ENCODE data around the gene EDEM2.
"Not testable (repeated sequence)": the region's sequence is repeated elsewhere in the genome, so short reads cannot be mapped to it uniquely, and the experiment has no call there.

The EDEM2 gene

DNA sequence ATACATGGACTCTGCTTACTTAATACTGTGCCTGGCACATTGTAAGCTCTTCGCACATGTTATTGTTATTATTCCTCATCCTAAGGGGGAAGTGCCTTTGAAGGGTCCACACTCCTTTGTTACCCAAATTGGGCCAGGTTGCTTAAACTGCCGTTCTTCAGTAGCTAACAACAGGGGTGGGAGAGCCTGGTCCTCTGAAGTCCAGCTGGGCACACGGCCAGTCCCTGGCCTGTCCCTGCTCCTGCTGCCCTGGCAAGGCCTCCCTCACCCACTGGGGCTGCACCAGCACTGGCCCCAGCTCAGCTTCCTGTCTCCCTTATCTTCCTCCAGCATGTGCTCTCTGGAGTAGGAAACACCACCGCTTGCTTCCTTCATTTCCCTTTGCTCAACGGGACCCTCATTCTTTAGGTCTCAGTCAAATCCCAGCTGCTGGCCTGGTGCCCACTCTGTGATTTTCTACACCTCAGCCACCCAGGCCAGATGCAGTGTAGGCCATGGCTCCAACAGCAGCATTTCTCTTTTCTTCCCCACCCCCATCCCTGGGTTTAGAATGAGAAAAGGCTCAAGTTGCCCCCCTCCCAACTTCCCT lies 19.2 kb upstream of the EDEM2 start:
- no peak for DNase-seq (ENCODE audit: low spot score)
- TF ChIP-seq, protein P1, sequence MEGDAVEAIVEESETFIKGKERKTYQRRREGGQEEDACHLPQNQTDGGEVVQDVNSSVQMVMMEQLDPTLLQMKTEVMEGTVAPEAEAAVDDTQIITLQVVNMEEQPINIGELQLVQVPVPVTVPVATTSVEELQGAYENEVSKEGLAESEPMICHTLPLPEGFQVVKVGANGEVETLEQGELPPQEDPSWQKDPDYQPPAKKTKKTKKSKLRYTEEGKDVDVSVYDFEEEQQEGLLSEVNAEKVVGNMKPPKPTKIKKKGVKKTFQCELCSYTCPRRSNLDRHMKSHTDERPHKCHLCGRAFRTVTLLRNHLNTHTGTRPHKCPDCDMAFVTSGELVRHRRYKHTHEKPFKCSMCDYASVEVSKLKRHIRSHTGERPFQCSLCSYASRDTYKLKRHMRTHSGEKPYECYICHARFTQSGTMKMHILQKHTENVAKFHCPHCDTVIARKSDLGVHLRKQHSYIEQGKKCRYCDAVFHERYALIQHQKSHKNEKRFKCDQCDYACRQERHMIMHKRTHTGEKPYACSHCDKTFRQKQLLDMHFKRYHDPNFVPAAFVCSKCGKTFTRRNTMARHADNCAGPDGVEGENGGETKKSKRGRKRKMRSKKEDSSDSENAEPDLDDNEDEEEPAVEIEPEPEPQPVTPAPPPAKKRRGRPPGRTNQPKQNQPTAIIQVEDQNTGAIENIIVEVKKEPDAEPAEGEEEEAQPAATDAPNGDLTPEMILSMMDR (IDR thresholded peaks at IDR 0.05; ENCODE audit: extremely low read depth, missing control alignments): no peak

DNA sequence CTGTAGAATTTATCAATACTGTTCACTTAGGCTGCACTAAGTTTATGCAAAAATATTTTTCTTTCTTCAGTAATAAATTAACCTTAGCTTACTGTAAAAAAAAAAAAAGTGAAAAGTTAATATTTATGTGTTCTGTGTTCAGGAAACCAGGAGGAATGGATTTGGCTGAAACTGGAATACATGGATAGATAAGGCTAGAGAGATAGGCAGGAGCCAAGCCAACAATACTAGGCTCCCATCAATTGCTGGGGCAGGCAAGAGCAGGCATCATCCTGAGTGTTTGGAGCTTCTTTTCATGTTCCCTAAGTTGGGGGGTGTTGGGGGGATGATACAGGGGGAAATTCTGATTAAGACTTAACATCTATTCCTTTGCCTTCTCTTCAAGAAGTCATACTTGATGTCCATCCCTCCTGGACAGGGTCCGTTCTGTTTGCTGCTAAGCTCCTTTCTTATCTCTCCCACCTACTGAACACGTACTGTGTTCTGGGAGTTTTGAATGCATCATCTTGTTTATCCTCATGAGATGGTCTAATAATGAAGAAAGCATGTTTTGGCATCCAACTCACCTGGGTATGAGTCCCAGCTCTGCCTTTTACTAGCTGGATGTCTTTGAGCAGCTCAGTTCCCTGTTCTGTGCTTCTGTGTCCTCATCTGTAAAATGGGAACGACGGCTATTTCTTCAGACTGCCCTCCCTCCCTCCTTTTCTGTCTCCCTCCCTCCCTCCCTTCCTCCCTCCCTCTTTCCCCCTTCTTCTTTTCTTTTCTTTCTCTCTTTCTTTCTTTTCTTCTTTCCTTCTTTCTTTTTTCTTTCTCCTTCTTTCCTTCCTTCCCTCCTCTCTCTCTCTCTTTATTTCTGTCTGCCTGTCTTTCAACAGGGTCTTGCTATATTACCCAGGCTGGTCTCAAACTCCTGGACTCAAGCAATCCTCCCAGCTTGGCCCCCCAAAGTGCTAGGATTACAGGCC lies 18.4 kb upstream of the EDEM2 start:
- TF ChIP-seq, protein P1 (IDR thresholded peaks at IDR 0.05; ENCODE audit: extremely low read depth, missing control alignments): no peak
- DNase-seq (ENCODE audit: low spot score): no peak

DNA sequence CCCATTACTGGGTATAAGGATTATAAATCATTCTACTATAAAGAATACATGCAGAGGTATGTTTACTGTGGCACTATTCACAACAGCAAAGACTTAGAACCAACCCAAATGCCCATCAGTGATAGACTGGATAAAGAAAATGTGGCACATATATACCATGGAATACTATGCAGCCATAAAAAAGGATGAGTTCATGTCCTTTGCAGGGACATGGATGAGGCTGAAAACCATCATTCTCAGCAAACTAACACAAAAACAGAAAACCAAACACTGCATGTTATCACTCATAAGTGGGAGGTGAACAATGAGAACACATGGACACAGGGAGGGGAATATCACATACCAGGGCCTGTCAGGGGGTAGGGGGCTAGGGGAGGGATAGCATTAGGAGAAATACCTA lies 17.4 kb upstream of the EDEM2 start:
- DNase-seq (ENCODE audit: low spot score): not testable (repeated sequence)

DNA sequence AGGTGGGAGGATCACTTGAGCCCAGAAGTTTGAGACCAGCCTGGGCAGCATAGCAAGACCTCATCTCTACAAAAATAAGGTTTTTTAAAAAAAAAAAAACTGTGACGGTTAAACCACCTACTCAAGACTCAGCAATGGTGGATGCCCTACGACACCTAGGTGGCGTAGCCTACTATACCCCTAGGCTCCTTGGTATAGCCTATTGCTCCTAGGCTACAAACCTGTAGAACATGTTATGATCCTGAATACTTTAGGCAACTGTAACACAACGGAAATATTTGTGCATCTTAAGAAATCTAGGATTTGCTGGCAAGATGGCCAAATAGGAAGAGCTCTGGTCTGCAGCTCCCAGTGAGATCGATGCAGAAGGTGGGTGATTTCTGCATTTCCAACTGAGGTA lies 13.2 kb upstream of the EDEM2 start:
- DNase-seq (ENCODE audit: low spot score): not testable (repeated sequence)

DNA sequence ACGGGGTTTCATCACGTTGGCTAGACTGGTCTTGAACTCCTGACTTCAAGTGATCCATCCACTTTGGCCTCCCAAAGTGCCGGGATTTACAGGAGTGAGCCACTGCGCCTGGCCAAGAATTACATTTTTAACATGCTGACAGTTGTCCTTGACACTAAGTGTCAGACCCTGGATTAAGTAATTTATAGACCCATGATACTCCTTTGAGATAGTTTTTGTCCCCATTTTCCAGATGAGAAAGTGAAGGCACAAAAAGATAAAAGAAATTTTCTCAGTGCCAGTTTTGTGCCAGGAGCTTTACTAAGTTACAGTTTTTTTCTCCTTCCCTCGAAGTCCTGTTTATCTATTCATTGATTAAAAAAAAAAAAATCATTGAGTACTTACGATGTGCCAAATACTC lies 9.8 kb upstream of the EDEM2 start:
- DNase-seq (ENCODE audit: low spot score): no peak
- TF ChIP-seq, protein P1 (IDR thresholded peaks at IDR 0.05; ENCODE audit: extremely low read depth, missing control alignments): no peak

DNA sequence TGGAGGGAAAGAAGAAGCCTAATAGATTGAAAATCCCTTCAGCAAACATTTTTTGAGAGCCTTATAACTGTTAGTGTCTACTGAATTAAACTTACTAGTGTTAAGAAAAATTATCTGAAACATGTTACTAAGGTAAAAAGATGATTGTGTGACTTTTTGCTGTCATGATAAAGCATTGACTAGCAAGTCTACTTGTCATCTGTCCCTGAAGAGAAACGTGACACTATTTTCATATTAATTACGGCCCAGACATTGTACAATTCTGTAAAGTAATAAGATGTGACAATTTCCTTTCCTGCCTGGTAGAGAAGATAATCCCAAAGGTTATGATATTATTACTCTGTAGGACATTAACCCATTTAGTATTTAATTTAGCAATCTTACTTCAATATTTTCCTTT lies 8.8 kb upstream of the EDEM2 start:
- DNase-seq (ENCODE audit: low spot score): no peak
- TF ChIP-seq, protein P1 (IDR thresholded peaks at IDR 0.05; ENCODE audit: extremely low read depth, missing control alignments): no peak

DNA sequence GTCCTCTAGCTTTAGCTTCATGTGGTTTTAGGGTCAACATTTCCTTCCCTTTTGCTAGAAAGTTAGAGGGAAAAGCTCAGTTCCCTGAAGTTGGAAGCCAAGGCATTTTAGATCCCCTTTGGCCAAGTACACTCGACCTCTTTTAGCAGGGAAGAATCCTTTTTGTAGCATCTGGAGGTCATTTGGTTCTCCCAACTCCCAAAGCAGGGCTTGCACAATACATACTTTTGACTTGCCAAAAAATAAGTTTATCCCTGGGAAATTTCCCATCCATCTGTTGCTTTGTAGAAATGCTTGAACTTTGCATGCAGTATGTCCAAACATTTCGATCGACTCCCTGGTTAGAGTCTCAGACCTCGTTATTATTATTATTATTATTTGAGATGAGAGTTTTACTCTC lies 4.6 kb upstream of the EDEM2 start:
- TF ChIP-seq, protein P1 (IDR thresholded peaks at IDR 0.05; ENCODE audit: extremely low read depth, missing control alignments): no peak
- no peak for DNase-seq (ENCODE audit: low spot score)

DNA sequence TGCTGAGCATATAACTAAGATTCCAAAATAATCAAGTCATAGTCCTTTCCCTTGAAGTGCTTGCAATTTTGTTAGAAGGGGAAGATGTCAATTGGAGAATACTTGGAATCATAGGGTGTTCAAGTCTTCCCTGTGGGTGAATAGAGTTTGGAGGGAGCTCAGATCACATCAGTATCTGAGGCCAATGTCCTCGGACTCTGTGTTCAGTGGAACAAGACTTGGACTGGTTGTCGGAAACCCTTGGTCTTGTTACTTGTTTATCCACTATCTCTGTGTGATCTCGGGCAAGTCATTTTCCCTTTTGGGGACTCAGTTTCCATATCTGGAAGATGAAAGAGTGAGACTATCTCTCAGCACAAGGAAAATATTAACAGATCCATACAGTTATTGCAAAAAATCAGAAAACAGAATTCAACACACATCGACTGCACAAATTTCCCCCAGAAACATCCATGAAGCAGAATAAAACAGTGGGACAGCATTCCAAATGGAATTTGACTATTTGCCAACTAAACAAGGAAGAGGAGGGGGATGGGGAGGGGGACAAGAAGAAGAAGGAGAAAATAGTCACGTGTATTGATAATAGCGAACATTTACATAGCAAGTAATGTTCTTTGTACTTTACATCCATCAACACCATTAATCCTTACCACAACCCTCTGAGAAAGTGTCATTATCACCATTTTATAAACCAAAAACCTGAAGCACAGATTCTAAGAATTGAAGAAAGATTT lies 3.9 kb upstream of the EDEM2 start:
- TF ChIP-seq, protein P1 (IDR thresholded peaks at IDR 0.05; ENCODE audit: extremely low read depth, missing control alignments): no peak
- DNase-seq (ENCODE audit: low spot score): no peak

DNA sequence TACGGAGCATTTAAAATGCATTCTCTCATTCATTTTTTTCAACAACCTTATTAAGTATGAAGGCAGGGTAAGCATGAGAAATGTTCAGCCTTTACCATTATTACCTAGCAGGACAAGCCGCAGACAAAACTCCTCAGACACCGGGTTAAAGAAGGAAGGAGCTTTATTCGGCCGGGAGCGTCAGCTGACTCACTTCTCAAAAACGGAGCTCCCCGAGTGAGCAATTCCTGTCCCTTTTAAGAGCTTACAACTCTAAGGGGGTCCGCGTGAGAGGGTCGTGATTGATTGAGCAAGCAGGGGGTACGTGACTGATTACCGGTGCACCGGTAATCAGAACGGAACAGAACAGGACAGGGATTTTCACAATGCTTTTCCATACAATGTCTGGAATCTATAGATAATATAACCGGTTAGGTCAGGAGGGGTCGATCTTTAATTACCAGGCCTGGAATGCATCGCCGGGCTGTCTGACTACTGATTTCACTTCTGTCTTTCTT lies 487 bp upstream of the EDEM2 start:
- not testable (repeated sequence) for DNase-seq (ENCODE audit: low spot score)

Data from GM20000 (cell line).